GM19452 (cell line): Measurements from ENCODE around the gene SETBP1.
"Not testable (repeated sequence)": the region's sequence is repeated elsewhere in the genome, so short reads cannot be mapped to it uniquely, and the experiment has no call there.

Experiments
- ATAC-seq: cut with Tn5 transposase; IDR thresholded peaks from one replicate; pipeline ENCODE4 v1.9.1; 2021; ENCODE audit not compliant: unreplicated experiment

The SETBP1 gene

DNA sequence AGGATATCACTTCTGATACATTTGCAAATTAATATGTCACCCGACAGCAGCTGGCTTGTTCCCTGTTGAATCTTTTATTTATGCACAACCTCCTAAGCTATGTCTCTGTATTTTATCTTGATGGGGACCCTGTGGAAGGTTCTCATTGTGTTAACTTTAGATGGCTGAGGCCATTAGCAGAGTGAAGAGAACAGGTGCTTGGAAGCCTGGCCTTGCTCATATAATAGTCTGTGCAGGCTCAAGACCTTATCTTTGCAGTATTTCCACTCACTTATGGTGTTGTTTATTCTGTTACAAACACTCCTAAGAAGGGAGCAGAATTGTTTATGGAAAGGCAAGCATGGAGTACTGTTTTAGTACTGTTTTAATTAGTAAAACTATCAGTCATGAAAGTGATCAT is 107.6 kb downstream of the SETBP1 start:
- no peak for ATAC-seq

DNA sequence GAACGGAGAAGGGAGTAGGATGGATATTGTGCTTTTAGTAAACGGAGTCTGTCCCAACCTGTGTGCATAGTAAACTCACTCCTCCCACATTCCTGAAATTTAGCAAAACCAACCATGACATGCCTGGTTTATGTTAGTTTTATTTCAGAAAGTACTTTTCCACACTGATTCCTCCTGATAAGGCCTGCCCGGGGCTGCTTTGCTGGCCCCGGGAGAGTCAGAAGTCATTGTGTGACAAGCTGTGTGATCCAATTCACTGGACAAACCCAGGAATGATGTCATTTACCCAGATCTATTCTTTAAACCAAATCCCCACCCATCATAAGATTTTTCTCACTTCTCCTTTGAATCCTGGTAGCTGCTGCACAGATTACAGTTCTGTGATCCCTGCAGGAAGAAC is 109.0 kb downstream of the SETBP1 start:
- no peak for ATAC-seq

GRCh38 chr18:44790860-44791259 is 110.2 kb downstream of the SETBP1 start:
- no peak for ATAC-seq

DNA sequence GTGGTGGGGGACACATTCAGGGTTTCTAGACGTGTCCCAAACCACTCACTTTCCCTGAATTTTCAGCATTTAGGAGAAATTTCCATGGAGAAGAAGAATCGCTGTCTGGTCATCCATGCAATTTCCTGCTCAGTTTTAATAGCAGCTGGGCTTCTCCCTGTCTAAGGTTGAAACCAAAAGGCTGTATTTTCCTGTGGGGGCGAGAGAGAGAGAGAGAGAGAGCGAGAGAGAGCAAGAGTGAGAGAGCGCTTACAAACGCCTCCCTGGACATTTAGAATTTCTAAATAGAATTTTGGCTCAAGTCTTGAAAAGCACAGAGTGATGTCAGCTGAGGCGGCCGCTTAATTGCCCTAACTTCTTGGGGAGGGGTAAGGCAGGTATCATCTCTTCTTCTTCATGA is 110.8 kb downstream of the SETBP1 start:
- ATAC-seq, result no peak

GRCh38 chr18:44792456-44793061 is 111.9 kb downstream of the SETBP1 start:
- ATAC-seq, result no peak

DNA sequence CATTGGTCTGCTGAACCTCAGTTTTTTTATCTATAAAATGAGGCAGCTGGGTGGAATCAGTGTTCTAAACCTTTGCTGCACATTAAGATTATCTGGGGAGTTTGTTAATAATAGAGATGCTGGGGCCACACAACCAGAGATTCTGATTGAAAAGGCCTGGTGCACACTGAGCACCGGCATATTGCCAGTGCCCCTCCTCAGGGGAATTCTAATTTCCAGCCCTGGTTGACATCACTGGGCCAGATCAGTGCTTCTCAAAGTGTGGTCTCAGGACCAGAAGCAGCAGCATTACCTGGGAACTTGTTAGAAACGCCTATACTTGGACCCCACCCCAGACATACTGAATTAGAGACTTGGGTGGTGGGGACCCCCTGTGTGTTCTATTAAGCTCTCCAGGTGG is 112.5 kb downstream of the SETBP1 start:
- no peak for ATAC-seq

- no peak for ATAC-seq
Measured at GRCh38 chr18:44793685-44794084, 113.0 kb downstream of the SETBP1 start.

DNA sequence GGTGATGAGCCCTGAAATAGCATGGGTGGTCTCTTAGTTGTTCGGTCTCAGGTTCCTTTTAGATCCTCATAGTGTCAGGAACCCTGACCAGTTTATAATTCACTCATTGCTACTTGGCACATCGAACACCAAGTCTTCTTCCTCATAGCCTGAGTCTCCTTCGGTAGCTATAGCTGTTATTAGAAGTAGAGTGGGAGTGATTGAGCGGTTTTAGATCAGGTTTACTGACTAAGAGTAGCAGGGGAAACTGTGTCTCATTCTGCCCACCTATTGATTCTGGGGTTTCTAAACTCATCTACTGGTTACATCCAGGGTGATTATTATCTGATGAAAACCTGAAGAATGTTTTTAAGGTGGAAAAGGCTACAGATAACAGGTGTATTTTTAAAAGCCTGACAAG is 114.6 kb downstream of the SETBP1 start:
- no peak for ATAC-seq

DNA sequence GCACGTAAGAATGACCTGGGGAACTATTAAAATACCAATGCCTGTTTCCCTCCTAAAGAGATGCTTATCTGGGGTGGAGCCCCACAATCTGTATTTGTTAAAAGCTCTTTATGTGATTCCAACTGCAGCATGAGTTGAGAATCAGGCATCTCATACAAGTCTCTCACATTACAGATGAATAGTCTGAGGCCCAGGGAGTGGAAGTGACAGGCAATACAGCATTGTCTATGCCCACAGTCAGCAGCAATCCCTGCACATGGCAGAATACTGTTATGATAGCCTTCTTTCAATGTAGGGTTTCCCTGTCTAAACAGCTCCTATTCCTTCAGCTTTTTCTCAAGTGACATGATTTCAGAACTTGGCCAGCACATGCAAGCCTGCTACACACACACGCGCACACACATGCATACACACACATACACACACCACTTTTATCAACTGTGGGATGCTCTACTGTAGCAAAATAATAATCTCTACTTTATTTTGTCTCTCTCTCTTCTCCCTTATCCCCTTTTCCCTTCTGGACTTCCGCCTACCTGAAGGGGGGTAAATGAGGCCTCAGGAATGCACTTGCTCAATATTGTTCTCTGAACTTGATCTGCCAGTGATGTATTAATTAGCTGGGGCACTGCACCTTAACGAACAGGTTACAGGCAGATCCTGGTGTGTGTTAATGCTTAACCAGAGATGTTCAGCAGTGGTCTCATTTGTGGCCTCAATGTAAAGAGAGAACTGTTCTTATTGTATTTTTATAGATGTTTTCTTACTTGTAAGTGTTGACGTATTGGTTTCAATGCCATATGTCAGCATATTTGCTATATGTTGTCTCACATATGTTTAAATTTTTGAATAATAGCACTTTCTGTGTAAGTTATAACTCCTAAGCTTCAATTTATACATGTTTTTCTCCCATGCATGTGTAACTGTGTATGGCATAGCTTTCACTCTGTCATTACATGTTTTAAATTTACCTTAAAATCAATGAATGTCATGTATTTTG is 116.0 kb downstream of the SETBP1 start:
- ATAC-seq, result peak; percentile 45

GRCh38 chr18:44798433-44799048 is 117.9 kb downstream of the SETBP1 start:
- ATAC-seq, result no peak

DNA sequence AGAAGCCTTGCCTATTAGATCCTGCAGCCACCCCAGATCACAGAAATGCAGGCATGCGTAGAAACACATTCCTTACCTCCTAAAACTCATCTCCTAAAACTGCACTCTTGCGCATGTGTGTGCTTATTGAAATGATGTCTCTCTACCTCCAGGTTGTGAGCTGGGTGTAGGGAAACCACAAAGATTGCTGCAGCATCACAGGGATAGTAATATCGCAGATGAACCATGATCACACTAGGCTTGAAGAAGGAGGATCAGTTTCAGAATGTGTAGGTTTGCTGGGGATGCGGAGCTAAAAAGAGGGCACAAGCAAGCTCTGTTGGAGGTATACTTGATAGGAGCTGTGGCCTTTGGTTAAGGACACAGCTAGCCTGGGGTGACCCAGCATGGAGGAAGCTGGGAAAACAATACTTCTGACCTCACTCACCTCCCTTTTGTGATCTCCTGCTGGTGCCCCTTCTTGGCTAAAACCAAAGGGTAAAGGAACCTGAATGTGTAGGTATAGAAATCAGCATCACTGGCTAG is 118.8 kb downstream of the SETBP1 start:
- peak; percentile 42 for ATAC-seq

DNA sequence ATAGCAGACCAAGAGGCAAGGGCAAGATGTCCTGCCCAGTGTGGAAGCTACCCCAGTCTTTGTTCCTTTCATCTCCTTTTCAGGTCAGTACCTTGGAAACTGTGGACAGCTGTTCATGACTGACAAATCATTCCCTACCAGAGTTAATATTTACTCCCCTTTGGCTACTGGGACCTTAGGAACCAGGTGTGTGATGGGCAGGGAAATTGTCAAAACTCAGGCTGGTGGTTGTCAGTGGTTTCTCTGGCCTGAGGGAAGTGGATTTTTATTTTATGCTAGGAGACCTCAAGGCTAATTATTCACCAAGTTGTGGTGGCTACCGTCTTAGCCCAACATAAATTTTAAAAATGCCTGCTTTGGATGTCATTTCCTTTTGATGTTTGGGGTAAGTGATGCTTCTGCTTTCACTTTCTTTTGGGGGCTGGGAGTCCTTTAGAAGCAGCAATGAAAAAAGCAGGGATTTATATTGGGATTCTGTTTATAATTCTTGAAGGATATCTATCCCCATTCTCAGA is 119.3 kb downstream of the SETBP1 start:
- ATAC-seq, result peak; percentile 60

DNA sequence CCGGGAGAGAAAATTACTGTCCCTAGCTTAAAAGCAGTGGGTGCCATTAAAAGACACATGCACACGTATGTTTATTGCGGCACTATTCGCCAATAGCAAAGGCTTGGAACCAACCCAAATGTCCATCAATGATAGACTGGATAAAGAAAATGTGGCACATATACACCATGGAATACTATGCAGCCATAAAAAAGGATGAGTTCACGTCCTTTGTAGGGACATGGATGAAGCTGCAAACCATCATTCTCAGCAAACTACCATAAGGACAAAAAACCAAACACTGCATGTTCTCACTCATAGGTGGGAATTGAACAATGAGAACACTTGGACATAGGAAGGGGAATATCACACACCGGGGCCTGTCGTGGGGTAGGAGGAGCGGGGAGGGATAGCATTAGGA is 120.1 kb downstream of the SETBP1 start:
- not testable (repeated sequence) for ATAC-seq

- ATAC-seq, result no peak
Measured at GRCh38 chr18:44801781-44802180, 121.1 kb downstream of the SETBP1 start.

DNA sequence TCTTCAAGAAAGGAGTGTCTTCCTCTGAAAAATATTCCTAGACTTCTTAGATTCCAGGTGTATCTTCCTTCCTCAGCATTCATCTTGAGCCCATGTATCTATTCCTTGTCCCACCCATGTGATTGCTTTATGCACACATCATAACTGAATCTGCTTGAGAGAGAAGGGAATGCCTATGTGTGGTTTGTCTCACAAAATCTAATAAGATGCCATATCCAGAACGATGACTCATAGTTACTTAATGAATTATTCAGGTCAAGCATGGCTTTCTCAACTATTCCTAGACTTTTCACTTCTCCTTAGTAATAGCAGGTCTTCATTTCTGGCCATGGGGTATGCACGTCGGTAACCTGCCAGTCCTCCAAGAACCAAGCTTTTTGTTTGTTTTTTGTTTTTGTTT is 121.8 kb downstream of the SETBP1 start:
- ATAC-seq, result no peak

DNA sequence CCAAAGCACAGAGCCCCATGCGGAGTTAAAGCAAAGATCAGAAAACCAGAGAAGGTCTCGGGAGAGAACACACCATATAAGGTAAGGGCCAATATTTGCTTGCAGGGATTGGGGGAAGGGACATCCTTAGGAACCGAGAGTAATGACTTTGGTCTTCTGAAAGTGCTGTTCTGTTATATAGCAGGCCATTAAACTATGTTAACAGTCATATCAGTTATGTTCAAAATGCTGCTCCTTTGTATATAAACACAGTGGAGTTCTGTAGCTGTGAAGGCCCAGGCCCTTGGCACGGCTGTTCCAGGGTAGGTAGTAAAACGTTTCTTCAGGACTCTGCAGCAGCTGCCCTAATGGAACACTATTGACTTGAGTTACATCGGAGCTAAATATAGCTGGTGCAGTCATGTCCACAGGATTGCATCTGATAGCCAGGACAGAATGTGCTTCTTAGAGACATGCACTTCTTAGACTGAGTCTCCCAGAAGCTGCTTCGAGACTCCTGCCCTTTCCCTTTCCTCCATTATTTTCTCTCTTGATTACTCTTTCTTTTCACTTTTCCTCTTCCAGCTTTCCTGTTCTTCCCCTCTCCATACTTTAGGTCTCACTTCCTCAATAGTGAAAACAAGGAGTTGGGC is 122.4 kb downstream of the SETBP1 start:
- no peak for ATAC-seq

DNA sequence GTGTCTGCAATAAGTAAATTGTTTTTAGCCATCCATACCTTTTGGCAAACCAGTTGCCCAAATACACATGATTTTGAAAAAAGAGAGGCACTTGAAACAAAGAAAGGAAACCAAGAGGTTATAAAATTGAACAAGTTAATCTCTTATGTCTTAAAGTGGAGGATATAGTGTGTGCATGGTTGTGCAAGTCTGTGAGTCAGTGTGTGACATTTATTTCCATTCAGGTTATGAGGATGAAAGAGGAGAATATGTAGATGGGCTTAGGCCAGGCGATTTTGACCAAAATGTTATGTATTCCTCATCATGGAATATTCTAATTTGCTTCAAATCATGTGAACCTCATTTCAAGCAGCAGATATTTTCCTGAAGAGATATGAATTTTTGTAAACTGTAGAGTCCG is 123.3 kb downstream of the SETBP1 start:
- no peak for ATAC-seq

DNA sequence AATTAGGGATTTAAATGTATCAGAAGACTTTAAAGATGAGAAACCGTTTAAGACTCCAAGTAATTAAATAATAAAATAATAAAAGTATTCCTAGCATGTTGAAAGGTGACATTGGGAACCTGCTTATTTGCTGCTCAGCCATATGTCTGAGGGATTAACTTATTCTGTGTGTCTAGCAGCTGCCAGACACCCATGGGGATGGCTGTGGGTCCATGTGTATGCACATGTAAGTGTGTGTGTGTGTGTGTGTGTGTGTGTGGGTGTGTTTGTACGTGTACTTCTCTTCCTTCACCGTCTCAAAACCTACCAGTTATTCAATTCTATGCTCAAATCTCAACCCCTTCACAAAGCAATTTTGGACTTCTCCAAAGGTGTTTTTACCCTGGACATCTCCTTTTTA is 124.5 kb downstream of the SETBP1 start:
- no peak for ATAC-seq

GRCh38 chr18:44805643-44806042 is 125.0 kb downstream of the SETBP1 start:
- no peak for ATAC-seq

DNA sequence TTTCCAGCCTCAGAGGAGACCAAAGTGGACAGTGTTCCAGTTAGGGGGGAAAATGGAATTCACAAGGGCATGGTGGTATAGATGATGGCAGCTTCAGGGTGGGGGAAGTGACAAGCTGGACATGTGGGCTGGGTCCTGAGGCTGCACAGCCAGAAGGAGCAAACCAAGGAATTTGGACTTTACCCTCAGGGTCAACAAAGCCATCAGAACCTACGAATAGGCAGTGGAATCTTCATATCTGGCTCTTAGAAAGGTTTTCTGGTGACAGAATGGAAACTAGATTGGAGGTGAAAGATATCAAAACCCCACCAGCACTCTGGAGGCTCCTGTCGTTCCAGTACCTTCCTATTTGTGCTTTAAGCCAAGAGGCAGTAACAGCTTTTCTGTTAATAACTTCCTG is 127.1 kb downstream of the SETBP1 start:
- no peak for ATAC-seq

DNA sequence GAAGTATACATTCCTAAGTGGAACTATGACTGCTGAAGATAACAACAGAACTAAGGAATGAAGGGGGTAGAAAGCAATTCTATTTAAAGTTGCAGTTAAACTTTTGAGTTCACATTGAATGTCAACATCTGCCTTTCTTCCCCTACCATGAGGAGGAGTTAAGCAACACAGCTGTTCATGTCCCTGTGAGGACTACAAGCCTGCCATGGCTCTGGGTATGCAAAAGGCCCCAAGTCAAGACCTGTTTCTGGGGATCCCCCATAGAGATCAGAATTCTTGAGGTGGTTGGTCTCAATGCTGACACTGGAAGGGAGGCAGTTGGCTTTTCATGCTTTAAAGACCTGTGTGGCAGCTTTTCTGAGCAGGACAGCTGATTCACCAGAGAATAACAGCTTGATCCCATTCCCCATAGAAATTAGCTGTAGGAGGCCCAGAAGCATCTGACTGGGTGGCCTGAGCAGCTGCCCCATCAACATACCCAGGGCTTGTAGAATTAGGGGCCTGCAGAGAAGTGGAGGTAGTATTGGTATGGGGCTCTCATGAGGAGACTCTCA is 131.0 kb downstream of the SETBP1 start:
- no peak for ATAC-seq
